NB4 (cell line): ENCODE results near the gene GPR151.

Experiments
- DNase-seq: peaks from one replicate; pipeline ENCODE4 v3.0.0; 2010; ENCODE audit warnings: low read depth
- H3K4me3 ChIP-seq: one replicate; pipeline ENCODE4 v1.5.1; 2011; ENCODE audit warnings: mild to moderate bottlenecking, low read depth, low read length, moderate library complexity
- MAX ChIP-seq: IDR thresholded peaks from 2 replicates; pipeline ENCODE4 v1.6.1; 2011; ENCODE audit warnings: low read depth, low read length
- MYC ChIP-seq: IDR thresholded peaks from 2 replicates; pipeline ENCODE4 v1.6.1; 2011; ENCODE audit warnings: low read depth, low read length
- POLR2A ChIP-seq: IDR thresholded peaks from 2 replicates; pipeline ENCODE4 v1.6.1; 2011; ENCODE audit warnings: mild to moderate bottlenecking; ENCODE audit not compliant: insufficient read length; ENCODE audit errors: extremely low read depth
- TF ChIP-seq, protein P1 (sequence below): IDR thresholded peaks from one replicate; pipeline ENCODE4 v1.5.1; 2012; ENCODE audit warnings: low read depth, low read length

The GPR151 gene

GRCh38 chr5:146527785-146528184 lies 11.8 kb upstream of the GPR151 start:
- DNase-seq: no peak
- no peak for TF ChIP-seq MYC
- no peak for TF ChIP-seq MAX
- no peak for TF ChIP-seq POLR2A
- TF ChIP-seq, protein P1, sequence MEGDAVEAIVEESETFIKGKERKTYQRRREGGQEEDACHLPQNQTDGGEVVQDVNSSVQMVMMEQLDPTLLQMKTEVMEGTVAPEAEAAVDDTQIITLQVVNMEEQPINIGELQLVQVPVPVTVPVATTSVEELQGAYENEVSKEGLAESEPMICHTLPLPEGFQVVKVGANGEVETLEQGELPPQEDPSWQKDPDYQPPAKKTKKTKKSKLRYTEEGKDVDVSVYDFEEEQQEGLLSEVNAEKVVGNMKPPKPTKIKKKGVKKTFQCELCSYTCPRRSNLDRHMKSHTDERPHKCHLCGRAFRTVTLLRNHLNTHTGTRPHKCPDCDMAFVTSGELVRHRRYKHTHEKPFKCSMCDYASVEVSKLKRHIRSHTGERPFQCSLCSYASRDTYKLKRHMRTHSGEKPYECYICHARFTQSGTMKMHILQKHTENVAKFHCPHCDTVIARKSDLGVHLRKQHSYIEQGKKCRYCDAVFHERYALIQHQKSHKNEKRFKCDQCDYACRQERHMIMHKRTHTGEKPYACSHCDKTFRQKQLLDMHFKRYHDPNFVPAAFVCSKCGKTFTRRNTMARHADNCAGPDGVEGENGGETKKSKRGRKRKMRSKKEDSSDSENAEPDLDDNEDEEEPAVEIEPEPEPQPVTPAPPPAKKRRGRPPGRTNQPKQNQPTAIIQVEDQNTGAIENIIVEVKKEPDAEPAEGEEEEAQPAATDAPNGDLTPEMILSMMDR: no peak
- H3K4me3 ChIP-seq: no peak overlapping the region

DNA sequence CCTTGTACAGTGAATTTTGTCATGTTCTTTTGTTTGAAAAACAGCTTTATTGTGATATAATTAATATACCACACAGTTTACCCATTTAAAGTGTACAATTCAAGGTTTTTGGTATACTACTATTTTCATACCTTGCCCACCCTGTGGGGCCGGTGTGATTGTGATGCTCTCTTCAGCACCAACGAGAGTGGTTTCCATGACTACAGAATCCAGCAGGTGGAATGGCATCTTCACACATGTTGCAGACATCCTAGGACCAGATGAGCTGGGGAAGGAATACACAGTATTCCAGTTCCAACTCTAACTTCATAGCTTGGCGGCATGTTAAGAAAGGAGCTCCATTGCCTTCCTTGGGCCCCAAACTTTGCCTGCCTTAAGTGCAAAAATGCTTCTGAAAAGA lies 7.7 kb upstream of the GPR151 start:
- TF ChIP-seq, protein P1: no peak
- TF ChIP-seq MYC (no peak), POLR2A (no peak), MAX (no peak)
- no peak for DNase-seq
- H3K4me3 ChIP-seq: no peak overlapping the region

- DNase-seq: no peak
- TF ChIP-seq MYC: no peak
- no peak for TF ChIP-seq MAX
- no peak for TF ChIP-seq POLR2A
- no peak overlapping the region for H3K4me3 ChIP-seq
Observed at GRCh38 chr5:146521403-146522106, 5.6 kb upstream of the GPR151 start.

DNA sequence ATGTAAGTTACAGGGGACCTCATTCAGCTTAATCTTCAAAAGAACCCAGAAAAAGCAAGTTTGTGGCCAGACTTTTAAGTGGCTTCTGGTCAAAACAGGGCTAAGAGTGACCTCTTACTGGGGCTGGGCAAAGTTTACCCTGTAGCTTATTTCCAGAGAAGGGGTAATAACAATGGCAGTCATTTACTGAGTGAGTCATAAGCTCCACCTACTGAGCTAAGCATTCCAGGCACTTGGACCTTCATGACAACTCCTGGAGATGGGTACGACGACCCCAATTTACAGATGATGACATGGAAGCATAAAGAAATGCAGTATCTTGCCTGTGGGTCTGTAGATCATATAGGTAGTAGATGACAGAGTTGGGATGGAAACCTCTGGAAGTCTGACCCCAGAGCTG lies 4.7 kb upstream of the GPR151 start:
- no peak overlapping the region for H3K4me3 ChIP-seq
- TF ChIP-seq MYC (no peak), POLR2A (no peak), MAX (no peak)
- TF ChIP-seq, protein P1: no peak
- no peak for DNase-seq

DNA sequence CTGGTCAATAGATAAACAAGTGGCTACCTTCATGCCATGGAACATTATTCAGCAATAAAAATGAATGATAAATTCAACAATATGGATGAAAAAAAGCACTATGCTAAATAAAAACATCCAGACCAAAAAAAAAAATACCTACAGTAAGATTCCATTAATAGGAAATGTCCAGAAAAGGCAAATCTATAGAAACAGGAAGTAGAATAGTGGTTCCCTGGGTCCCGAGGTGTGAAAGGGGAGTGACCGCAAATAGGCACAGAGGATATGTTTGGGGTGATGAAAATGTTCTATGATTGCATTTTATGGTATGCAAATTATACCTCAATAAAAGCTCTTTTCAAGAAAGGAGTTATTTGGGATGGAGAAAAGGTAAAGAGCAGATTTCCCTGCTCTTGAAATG lies 3.6 kb upstream of the GPR151 start:
- H3K4me3 ChIP-seq: no peak overlapping the region
- no peak for TF ChIP-seq POLR2A
- no peak for TF ChIP-seq MAX
- TF ChIP-seq, protein P1: no peak
- no peak for TF ChIP-seq MYC
- DNase-seq: no peak

DNA sequence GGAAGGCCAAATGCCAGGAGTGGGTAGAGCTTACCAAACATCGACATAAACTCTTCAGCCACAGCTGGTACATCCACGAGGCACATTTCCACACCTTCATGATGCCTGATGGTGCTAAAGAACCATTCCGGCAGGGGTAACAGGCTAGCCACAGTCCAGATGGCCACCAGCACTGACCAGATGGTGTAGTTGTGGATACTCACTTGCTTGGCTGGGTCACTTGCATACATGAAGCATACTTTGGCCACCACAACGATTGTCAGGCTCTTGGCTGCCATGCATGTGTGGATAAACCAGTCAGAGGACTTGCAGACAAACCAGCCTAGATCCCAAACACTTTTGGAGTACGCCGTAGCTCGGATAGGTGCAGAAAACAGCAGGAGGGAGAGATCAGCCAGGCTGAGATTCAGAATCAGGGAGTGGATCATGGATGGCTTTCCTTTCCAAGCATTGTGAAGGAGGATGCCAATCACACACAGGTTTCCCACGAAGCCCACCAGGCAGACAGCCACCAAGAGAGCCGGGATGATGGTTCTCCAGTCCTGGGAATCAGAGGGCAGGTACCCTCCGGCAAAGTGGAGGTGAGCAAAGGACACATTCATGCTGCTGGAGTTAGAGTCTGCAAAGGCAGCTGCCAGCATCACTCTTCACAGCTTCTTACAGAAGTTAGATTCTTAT lies 378 bp downstream of the GPR151 start:
- TF ChIP-seq MYC: no peak
- TF ChIP-seq POLR2A: no peak
- TF ChIP-seq, protein P1: no peak
- no peak for TF ChIP-seq MAX
- no peak for DNase-seq
- no peak overlapping the region for H3K4me3 ChIP-seq
